ENCODE measurements around the gene CBLL1.

- no peak for TF ChIP-seq CTCF (IDR thresholded peaks at IDR 0.05)
- TF ChIP-seq EZH2 (IDR thresholded peaks at IDR 0.05; ENCODE audit: borderline replicate concordance, insufficient read depth, low read depth, low read length, poor library complexity, severe bottlenecking), result no peak
Observed at GRCh38 chr7:107779647-107780099, 35.7 kb downstream of the CBLL1 start.

Measured in B cell (primary cell).